ENCODE results near the gene SMIM1.

Gene SMIM1

GRCh38 chr1:3824650-3825049 is 52.1 kb downstream of the SMIM1 start:
- no peak for DNase-seq

- no peak for DNase-seq
These were observed 52.8 kb downstream of the SMIM1 start for GRCh38 chr1:3825356-3825755.
